ENCODE data around the gene SEZ6L. TPM values are rescaled to one million over a fixed set of nuclear protein-coding genes. Genes with fewer than 3 reads are reported as not detected.

The SEZ6L gene
- total RNA-seq, 4 donors from 2014 or later: 0.23 to 0.83 (median 0.49) TPM

GRCh38 chr22:26304730-26305129 lies 135.5 kb downstream of the SEZ6L start:
- no peaks in the 10 kb centered on the region for H3K36me3 ChIP-seq
- no peak overlapping the region for H3K27ac ChIP-seq (replicated peaks in 1 of 4)
- intact Hi-C loops (cut with DNase I): no loop called here
- TF ChIP-seq POLR2AphosphoS5 (IDR thresholded peaks at IDR 0.05): no peak
- TF ChIP-seq POLR2A (IDR thresholded peaks at IDR 0.05; ENCODE audit: low read depth): no peak
- TF ChIP-seq EP300 (IDR thresholded peaks at IDR 0.05): no peak
- TF ChIP-seq CTCF (IDR thresholded peaks at IDR 0.05): no peak
- 87% methylated on average over 3 of the region's 3 CpGs for WGBS
- no peak overlapping the region for H3K4me3 ChIP-seq
- no peaks in the 10 kb centered on the region for H3K9me3 ChIP-seq
- peaks cover 0 to 75% (median 0%) of the 10 kb centered on the region in 4 donors for H3K27me3 ChIP-seq
- DNase-seq (ENCODE audit: extremely low spot score): no peak
- no peaks in the 10 kb centered on the region for H3K4me1 ChIP-seq

- 81% methylated on average over 3 of the region's 3 CpGs for WGBS
- Histone ChIP-seq H3K9me3 (no peaks in the 10 kb centered on the region), H3K4me3 (no peak overlapping the region), H3K4me1 (no peaks in the 10 kb centered on the region), H3K27ac (replicated peaks in 1 of 4) (no peak overlapping the region), H3K27me3 (peaks cover 0 to 79% (median 0%) of the 10 kb centered on the region in 4 donors), H3K36me3 (no peaks in the 10 kb centered on the region)
- intact Hi-C loops (cut with DNase I): no loop called here
- no peak for TF ChIP-seq CTCF (IDR thresholded peaks at IDR 0.05)
- no peak for DNase-seq (ENCODE audit: extremely low spot score)
These were observed 139.2 kb downstream of the SEZ6L start for GRCh38 chr22:26308467-26308866.

- whole genome bisulfite sequencing: 92% methylated on average over 13 of the region's 13 CpGs
- TF ChIP-seq CTCF (IDR thresholded peaks at IDR 0.05) (no peak), EP300 (IDR thresholded peaks at IDR 0.05) (no peak), POLR2AphosphoS5 (IDR thresholded peaks at IDR 0.05) (no peak), POLR2A (IDR thresholded peaks at IDR 0.05; ENCODE audit: low read depth) (no peak)
- intact Hi-C loops (cut with DNase I): no loop called here
These were observed 141.4 kb downstream of the SEZ6L start for GRCh38 chr22:26310616-26311015.

GRCh38 chr22:26313291-26313690 lies 144.0 kb downstream of the SEZ6L start:
- no peak overlapping the region for H3K27ac ChIP-seq (replicated peaks in 1 of 4)
- H3K36me3 ChIP-seq: no peaks in the 10 kb centered on the region
- peaks cover 0 to 63% (median 0%) of the 10 kb centered on the region in 4 donors for H3K27me3 ChIP-seq
- DNase-seq (ENCODE audit: extremely low spot score): no peak
- WGBS: 53% methylated on average over 7 of the region's 7 CpGs
- intact Hi-C loops (cut with DNase I): no loop called here
- no peaks in the 10 kb centered on the region for H3K9me3 ChIP-seq
- no peak overlapping the region for H3K4me3 ChIP-seq
- H3K4me1 ChIP-seq: no peaks in the 10 kb centered on the region
- TF ChIP-seq EP300 (IDR thresholded peaks at IDR 0.05): no peak

More at GRCh38 chr22:26310616-26311015, 141.4 kb downstream of the SEZ6L start:
- H3K36me3 ChIP-seq: no peaks in the 10 kb centered on the region
- H3K4me3 ChIP-seq: no peak overlapping the region
- no peaks in the 10 kb centered on the region for H3K4me1 ChIP-seq
- peaks cover 0 to 81% (median 0%) of the 10 kb centered on the region in 4 donors for H3K27me3 ChIP-seq
- no peak overlapping the region for H3K27ac ChIP-seq (replicated peaks in 1 of 4)
- no peaks in the 10 kb centered on the region for H3K9me3 ChIP-seq
- DNase-seq (ENCODE audit: extremely low spot score): no peak

GRCh38 chr22:26314171-26314570 lies 144.9 kb downstream of the SEZ6L start:
- Histone ChIP-seq H3K4me1 (no peaks in the 10 kb centered on the region), H3K36me3 (no peaks in the 10 kb centered on the region), H3K4me3 (no peak overlapping the region), H3K27me3 (peaks cover 0 to 55% (median 0%) of the 10 kb centered on the region in 4 donors), H3K27ac (replicated peaks in 1 of 4) (no peak overlapping the region), H3K9me3 (no peaks in the 10 kb centered on the region)
- TF ChIP-seq CTCF (IDR thresholded peaks at IDR 0.05) (no peak), POLR2AphosphoS5 (IDR thresholded peaks at IDR 0.05) (no peak), POLR2A (IDR thresholded peaks at IDR 0.05; ENCODE audit: low read depth) (no peak), EP300 (IDR thresholded peaks at IDR 0.05) (no peak)
- no peak for DNase-seq (ENCODE audit: extremely low spot score)
- 86% methylated on average over 2 of the region's 2 CpGs for WGBS
- intact Hi-C loops (cut with DNase I): no loop called here
